C4-2B (cell line): Measurements from ENCODE around the gene AIP.

ENCODE experiments used
- H3K27ac ChIP-seq: fragments of 450-650 bp; 2 replicates; pipeline ENCODE4 v1.5.1; 2017
- ZFX ChIP-seq: fragments of 450-650 bp; IDR thresholded peaks from 2 replicates; pipeline ENCODE4 v1.6.1; 2017
- TF ChIP-seq, protein P1 (sequence below): fragments of 450-650 bp; conservative IDR thresholded peaks from 2 replicates; pipeline ENCODE4 v1.5.1; 2017; ENCODE audit warnings: mild to moderate bottlenecking

Gene AIP

DNA sequence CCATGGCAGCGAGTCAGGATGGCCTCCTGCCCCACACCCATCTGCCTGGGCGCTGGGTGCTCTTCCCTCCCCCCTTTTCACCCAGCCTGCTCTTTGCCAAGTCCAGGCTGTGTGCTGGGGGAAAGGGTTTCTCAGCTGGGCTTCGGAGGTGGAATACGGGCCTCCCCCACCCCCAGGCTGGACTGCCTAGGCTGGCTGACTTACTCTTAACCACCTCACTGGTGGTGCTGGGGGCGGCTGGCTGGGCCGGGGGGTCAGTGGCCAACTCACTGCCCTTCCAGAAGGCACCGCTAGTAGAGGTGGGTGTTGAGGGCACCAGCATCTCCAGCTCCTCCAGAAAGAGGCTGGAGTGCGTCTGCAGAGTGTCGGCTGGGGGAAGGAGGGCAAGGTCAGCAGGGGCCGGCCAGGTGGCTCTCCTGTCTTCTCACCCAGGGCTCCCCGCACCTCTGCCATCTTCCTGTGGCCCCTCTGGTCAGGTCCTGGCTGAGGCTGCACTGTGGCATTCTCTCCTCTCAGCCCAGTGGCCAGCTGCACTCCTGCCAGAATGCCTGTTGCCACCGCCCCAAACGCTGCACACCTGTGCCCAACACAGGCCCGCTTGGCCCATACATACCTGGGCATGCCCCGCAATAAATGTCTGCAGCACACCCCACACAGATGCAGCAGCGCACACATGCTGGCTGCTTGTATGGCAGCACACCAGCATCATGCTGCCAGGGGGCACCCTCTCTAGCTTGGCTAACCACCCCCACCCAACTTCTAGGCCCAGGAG lies 12.6 kb downstream of the AIP start:
- no peak overlapping the region for H3K27ac ChIP-seq
- TF ChIP-seq, protein P1, sequence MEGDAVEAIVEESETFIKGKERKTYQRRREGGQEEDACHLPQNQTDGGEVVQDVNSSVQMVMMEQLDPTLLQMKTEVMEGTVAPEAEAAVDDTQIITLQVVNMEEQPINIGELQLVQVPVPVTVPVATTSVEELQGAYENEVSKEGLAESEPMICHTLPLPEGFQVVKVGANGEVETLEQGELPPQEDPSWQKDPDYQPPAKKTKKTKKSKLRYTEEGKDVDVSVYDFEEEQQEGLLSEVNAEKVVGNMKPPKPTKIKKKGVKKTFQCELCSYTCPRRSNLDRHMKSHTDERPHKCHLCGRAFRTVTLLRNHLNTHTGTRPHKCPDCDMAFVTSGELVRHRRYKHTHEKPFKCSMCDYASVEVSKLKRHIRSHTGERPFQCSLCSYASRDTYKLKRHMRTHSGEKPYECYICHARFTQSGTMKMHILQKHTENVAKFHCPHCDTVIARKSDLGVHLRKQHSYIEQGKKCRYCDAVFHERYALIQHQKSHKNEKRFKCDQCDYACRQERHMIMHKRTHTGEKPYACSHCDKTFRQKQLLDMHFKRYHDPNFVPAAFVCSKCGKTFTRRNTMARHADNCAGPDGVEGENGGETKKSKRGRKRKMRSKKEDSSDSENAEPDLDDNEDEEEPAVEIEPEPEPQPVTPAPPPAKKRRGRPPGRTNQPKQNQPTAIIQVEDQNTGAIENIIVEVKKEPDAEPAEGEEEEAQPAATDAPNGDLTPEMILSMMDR = no peak
- TF ChIP-seq ZFX = no peak

- H3K27ac ChIP-seq = no peak overlapping the region
- TF ChIP-seq ZFX = no peak
Measured at GRCh38 chr11:67496113-67496512, 13.3 kb downstream of the AIP start.

DNA sequence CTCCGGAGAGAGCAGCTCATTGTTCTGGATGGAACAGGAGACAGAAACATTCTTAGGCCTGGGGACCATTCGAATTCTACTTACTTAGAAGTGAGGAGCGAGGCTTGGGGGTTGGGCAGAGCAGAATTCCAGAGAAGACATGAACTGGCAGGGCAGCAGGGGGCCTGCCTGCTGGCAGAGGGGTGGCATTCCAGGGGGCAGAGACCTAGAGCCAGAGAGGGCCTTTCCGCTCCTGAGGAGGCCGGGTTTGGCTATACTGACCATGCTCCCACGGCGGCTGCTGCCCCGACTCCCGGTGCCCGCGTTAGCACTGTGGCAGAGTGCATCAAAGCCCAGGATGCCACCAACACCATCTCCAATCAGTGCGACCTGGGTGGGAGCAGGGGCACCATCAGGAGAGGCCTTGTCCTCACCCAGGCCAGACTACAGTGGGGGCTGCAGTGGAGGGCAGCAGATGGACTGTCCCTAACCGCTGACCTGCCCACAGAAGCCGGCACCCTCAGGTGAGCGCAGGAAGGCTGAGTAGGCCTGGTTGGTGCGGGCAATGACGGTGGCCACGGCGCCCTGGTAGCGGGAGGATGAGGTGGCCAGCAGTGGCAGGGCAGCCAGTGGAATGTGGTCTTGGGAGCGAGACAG lies 14.9 kb downstream of the AIP start:
- H3K27ac ChIP-seq = no peak overlapping the region
- TF ChIP-seq ZFX = no peak
- TF ChIP-seq, protein P1 = no peak

DNA sequence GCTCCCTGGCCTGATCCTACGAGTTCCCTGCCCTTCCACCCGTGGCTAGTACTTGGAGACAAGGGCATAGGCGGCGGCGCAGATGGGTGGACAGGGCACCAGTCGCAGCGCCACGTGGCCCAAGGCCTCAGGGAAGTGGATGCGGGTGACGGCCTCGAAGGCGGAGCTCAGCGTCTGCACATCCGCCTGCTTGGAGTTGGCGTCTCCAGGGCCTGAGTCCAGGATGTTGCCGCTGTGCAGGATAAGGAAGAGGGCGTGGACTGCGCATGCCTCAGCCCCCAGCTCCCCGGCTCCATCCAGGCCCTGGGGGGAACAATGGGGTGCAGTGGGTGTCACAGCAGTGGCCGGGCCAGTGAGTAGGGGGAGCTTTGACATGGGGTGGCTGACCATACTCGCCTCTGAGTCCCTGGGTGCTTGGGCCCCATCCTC lies 15.7 kb downstream of the AIP start:
- TF ChIP-seq, protein P1 = no peak
- TF ChIP-seq ZFX = no peak
- H3K27ac ChIP-seq = no peak overlapping the region

- no peak for TF ChIP-seq ZFX
- TF ChIP-seq, protein P1 = no peak
- no peak overlapping the region for H3K27ac ChIP-seq
Measured at GRCh38 chr11:67499808-67500483, 17.1 kb downstream of the AIP start.

DNA sequence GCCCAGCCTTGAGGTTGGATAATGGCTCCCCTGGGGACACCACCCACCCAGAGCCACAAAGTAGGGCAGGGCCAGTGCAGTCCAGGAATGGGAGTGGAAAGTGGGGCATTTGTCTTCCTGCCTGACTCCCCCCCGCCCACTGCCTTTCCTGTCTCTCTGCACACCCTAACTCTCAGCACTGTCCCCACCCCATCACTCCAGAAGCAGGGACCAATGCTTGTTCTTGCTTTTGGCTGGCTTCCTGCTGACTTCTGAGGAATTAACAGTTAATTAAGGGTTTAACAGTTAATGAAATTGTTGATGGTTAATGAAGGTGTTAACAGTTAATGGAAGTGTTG lies 17.6 kb downstream of the AIP start:
- TF ChIP-seq, protein P1 = no peak
- no peak for TF ChIP-seq ZFX
- no peak overlapping the region for H3K27ac ChIP-seq

GRCh38 chr11:67500831-67501715 lies 18.2 kb downstream of the AIP start:
- TF ChIP-seq, protein P1 = no peak
- TF ChIP-seq ZFX = no peak
- no peak overlapping the region for H3K27ac ChIP-seq
